Superior temporal gyrus (tissue), 1 donor: ENCODE results near the gene ANGEL2.
"Not testable (repeated sequence)": the region's sequence is repeated elsewhere in the genome, so short reads cannot be mapped to it uniquely, and the experiment has no call there.

Source experiments
- DNase-seq: peaks from one replicate; pipeline ENCODE4 v3.0.0-alpha.2; 2016; ENCODE audit errors: extremely low spot score

Gene ANGEL2

DNA sequence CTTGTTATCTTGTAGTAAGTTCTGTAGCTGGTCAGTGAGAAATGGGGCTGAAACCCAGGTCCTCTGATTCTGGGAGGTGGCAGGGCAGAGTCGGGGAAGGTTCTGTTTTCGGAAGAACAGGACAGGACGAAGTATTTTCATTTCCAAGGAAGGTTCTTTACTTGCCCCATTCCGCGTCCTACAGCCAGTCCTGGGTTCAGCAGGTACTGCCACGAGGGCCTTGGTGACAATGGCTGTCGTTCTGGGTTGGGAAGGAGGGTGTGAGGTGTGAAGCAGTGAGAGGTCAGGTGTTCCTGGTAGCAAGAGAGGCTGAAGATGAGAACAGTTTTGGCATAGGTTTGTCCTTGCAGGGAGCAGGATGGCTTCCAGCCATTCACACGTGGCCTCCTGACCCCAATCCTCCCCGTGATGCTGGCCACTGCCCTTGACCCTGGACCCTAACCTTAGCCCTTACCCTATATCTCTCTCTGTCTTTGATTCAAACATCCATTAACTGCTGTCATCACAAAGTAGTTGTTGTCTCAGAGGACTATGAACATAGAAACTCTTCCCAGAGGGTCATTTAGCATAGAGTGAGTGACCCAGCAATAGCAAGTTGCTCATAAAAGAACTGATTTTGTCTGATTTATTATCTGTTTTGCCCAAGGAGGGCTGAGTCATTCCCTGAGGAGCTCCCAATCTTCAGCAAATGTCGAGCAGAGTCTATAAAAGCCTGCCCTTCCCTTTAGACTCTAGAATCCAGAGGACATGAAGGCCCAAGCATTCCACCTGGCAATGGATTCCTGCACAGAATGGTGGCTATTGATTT is 40.4 kb downstream of the ANGEL2 start:
- DNase-seq: no peak

GRCh38 chr1:212974711-212975110 is 41.0 kb downstream of the ANGEL2 start:
- no peak for DNase-seq

GRCh38 chr1:212973899-212974298 is 41.8 kb downstream of the ANGEL2 start:
- DNase-seq: no peak

GRCh38 chr1:212973426-212973825 is 42.2 kb downstream of the ANGEL2 start:
- DNase-seq: no peak

DNA sequence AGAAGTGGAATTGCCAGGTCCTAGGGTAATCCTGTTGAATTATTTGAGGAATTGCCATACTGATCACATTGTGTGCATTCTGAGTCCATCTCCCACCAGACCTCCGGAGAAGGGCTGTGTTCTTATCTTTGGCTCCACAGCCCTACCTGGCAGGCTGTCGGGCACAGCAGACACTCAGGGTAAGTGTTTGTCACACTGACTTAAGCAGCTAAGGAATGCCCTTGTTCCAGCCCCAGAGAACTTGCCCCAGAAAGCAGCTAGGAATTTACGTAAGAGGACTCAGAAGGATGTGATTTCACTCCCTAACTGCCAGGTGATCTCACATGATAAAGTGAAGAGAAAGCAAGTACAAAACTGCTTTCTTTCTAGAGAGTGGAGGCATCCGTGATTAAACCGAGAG is 44.4 kb downstream of the ANGEL2 start:
- DNase-seq: no peak

- DNase-seq: no peak
These were observed 45.6 kb downstream of the ANGEL2 start for GRCh38 chr1:212970085-212970484.

DNA sequence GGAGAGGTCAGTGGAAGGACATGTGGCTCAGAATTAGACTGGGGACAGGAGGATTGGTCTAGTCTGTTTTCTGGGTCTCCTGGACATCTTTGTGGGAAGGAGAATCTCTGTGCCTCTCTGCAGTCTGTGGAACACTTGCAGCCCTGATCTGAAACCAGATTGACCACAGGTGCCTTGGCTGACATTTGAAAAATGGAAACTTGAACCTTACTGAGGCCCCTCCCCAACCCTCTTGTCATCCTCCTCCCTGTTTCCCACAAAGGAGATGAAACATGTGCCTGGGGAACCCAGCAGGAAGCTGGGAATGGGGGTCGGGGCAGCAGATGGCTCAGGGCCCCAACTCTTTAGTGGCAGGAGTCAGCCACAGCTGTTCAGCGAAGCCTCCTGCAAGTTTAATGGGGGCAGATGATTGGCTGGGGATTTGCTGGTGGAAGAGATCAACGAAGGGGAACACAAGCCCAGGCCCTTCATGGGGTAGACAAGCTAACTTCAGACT is 47.3 kb downstream of the ANGEL2 start:
- DNase-seq: no peak

DNA sequence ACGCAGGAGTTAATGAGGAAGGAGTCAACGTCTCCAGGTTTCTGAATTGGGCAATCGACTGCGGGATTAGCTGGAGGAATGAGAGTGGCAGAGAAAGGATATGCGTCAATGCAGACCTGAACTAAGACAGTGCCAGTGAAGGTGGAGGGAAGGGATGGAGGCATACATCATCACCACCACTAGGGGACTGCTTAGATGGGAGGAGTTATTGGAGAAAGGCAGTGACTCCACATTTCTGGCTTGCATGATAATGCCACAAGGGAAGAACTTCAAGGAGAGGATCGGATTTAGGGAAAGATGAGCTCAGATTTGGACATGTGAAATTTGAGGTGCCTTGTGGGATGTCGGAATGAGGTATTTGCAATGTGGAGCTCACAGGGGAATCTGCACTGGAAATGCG is 47.9 kb downstream of the ANGEL2 start:
- DNase-seq: no peak

DNA sequence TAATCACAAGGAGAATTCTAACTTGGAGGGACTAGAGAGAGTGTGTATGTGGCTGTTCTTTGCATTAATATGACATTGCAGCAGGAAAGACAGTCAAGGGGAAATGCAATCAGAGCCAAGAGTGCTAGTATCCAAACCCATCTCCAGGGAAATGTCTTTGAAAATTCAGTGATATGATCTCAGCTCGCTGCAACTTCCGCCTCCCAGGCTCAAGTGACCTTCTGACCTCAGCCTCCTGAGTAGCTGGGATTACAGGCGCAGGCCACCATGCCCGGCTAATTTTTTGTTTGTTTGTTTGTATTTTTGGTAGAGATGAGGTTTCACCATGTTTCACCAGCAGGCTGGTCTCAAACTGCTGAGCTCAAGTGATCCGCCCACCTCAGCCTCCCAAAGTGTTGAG is 49.1 kb downstream of the ANGEL2 start:
- DNase-seq: no peak

DNA sequence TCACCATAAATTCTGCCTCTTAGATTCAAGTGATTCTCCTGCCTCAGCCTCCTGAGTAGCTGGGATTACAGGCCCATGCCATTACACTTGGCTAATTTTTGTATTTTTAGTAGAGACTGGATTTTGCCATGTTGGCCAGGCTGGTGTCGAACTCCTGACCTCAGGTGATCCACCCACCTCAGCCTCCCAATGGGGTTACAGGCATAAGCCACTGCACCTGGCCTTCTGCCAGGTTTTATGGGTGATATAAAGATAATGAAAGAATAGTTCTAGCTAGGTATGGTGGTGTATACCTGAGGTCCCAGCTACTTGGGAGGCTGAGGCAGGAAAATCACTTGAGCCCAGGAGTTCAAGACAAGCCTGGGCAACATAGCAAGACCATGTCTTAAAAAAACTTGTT is 50.7 kb downstream of the ANGEL2 start:
- not testable (repeated sequence) for DNase-seq

DNA sequence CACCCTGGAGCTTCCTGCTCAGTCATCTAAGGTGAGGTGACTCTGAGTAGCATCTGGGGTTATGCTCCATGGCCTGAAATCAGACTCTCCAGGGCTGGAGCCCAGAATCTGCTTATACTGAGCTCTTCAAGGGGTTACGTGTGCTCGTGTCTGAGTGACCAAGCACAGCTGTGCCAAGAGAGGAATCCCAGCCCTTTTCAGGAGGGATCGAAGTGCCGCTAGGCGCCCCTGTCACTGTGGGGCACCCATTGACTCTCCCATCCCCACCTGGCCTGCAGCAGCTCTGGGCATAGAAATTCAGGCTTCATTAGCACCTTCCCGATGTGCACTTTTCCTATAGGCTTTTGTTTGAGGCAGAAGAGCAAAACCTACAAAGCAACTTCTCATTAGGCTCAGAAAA is 51.6 kb downstream of the ANGEL2 start:
- DNase-seq: no peak

- DNase-seq: no peak
These were observed 53.2 kb downstream of the ANGEL2 start for GRCh38 chr1:212962509-212962908.

DNA sequence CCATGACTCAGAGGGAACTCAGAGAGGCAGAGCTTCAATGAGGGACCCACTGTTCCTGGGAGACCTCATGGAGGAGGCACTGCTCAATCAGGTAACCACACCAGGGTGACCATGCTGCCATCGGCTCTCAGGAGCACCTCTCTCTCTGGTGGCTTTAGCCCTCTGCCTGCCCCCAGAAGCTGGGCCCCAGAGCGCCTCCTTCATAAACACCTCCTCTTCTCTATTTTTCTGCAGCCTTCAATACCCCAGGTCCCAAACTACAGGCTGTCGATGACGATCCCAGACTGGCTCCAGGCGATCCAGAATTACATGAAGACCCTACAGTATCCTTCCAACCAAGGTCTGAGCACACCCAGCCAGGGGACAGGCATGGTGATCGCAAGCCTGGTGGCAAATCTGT is 54.7 kb downstream of the ANGEL2 start:
- DNase-seq: no peak

GRCh38 chr1:212959266-212960220 is 56.1 kb downstream of the ANGEL2 start:
- no peak for DNase-seq

DNA sequence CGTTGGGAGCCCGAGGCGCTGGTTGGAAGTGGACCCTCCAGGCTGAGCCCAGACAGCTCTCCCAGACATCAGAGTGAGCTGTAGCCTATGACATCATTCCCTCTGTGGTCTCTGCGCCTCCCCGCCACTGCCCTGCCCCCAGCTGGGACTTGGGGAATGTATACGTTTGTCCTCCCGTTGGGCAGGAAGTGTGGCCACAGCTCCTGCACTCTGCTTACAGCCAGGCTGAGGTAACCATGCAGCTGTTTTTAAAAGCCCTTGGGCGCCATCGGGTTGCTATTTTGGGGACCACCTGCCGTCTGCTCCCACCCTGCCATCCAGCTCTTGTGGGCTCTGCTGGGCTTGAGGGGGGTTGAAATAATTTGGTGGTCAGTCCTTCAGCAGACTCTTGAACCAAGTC is 57.5 kb downstream of the ANGEL2 start:
- DNase-seq: no peak

GRCh38 chr1:212957546-212957945 is 58.1 kb downstream of the ANGEL2 start:
- DNase-seq: no peak

DNA sequence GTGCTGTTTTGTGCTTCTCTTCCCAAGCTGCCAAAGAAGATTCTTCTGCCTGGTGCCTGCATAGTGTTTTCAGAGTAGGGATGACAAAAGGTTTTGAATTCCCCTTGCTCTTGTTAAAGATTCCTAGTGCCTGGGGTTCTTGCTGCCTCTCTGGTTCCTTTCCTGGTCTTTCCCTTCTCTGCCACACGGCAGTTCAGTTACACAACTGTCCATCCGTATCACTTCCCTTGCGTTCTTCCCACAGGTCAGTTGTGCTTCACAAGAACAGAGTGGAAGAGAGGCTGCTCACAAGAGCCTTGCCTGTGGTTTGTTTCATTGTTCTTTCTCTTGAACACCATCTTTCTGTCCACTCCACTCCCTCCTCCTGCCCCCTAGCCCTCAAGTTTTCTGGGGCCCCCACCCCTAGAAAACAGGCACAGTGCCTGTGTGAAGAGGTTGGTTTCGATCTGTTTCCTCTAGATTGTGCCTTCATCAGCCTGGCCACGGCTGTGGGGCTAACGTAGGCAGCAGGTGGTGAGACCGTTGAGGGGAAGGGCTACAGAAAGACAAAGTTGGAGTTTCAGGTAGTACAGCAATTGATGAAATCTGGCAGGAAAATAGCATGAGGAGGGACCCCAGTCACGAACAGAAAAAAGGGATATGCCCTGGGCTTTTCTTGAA is 59.6 kb downstream of the ANGEL2 start:
- no peak for DNase-seq

GRCh38 chr1:212955098-212955497 is 60.6 kb downstream of the ANGEL2 start:
- no peak for DNase-seq

- no peak for DNase-seq
These were observed 61.2 kb downstream of the ANGEL2 start for GRCh38 chr1:212954514-212954913.

- DNase-seq: no peak
These were observed 62.3 kb downstream of the ANGEL2 start for GRCh38 chr1:212953321-212953720.

DNA sequence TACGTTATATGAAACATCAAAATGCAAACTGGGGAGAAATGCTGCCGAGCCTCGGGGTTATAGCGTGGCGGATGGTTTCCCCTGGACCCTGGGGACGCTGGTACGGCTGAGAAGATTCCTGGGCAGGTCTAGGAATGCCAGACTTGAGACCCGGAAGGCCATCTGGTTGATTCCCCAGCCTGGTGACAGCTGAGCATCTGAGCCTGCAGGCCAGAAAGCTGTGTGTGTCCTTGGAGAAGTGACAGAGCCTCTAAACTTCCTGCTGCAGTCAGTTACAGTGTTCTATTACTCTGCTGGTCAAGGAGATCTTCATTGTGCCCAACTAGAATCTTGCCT is 63.1 kb downstream of the ANGEL2 start:
- no peak for DNase-seq

DNA sequence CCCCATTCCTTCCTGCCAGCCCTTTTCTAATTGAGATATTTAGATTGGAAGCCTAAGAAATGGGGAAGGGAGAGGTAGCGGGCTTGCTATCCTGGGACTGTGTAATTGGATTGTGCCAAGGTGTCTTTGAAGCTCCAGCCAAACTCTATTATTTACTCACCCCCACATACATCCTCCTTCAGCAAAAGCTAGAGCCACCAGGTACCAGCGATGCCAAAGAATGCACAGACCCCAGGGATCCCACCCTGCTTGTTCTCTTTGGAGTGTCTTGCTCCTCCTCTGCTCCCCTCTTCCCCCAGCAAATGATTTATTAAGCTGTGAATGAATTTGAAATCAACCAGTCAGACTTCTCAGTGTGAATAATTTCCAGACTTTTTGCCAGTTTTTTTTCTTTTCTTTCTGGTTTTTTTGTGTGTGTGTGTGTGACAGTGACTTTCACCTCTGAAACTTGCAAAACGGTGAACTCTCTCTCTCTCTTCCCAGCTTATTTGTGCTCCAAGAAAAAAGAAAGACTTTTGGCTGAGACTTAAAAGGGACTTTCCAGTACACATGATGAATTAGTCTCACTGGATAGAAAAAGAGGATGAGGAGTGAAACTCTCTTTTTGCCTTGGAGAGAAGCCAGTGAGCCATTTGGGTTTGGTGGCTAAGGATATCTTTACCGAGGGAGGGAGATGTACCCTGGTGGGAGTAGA is 63.6 kb downstream of the ANGEL2 start:
- DNase-seq: peak; percentile 20
